SK-N-SH treated with all-trans-retinoic acid at 6 μM for 48 hours (cell line): ENCODE measurements around the gene SKI.

ENCODE experiments used
- ARNTL ChIP-seq: fragments of 450-650 bp; formaldehyde crosslinking; IDR thresholded peaks from 2 replicates; pipeline ENCODE4 v1.5.0; 2020; ENCODE audit warnings: low read depth, mild to moderate bottlenecking, moderate library complexity, borderline replicate concordance
- CREB5 ChIP-seq: fragments of 250-450 bp; sonication (Bioruptor Pico); IDR thresholded peaks from 2 replicates; pipeline ENCODE4 v1.5.1; 2020; ENCODE audit warnings: low read depth, mild to moderate bottlenecking, moderate library complexity
- ESRRG ChIP-seq: fragments of 250-450 bp; sonication (Bioruptor Pico); IDR thresholded peaks from 2 replicates; pipeline ENCODE4 v1.6.1; 2021; ENCODE audit warnings: mild to moderate bottlenecking
- GLIS3 ChIP-seq: fragments of 250-450 bp; sonication (Bioruptor Pico); IDR thresholded peaks from 2 replicates; pipeline ENCODE4 v1.5.0; 2020; ENCODE audit warnings: mild to moderate bottlenecking, moderate library complexity
- PPARA ChIP-seq: fragments of 250-450 bp; sonication (Bioruptor Pico); IDR thresholded peaks from 2 replicates; pipeline ENCODE4 v1.5.0; 2020; ENCODE audit warnings: mild to moderate bottlenecking, borderline replicate concordance
- RARB ChIP-seq: fragments of 250-450 bp; sonication (Bioruptor Pico); IDR thresholded peaks from 2 replicates; pipeline ENCODE4 v1.8.0; 2021; ENCODE audit warnings: mild to moderate bottlenecking, moderate library complexity
- TOX ChIP-seq: fragments of 250-450 bp; sonication (Bioruptor Pico); IDR thresholded peaks from 2 replicates; pipeline ENCODE4 v1.8.0; 2021; ENCODE audit warnings: mild to moderate bottlenecking, moderate library complexity, borderline replicate concordance
- TSHZ2 ChIP-seq: fragments of 250-450 bp; sonication (Bioruptor Pico); IDR thresholded peaks from 2 replicates; pipeline ENCODE4 v1.5.0; 2020; ENCODE audit warnings: mild to moderate bottlenecking, moderate library complexity
- ZFP3 ChIP-seq: fragments of 250-450 bp; sonication (Bioruptor Pico); IDR thresholded peaks from 2 replicates; pipeline ENCODE4 v1.5.0; 2020; ENCODE audit warnings: mild to moderate bottlenecking, moderate library complexity
- ZNF565 ChIP-seq: fragments of 450-650 bp; formaldehyde crosslinking; conservative IDR thresholded peaks from 2 replicates; pipeline ENCODE4 v1.5.0; 2020; ENCODE audit warnings: low read depth, mild to moderate bottlenecking, moderate library complexity
- ZNF70 ChIP-seq: fragments of 450-650 bp; formaldehyde crosslinking; IDR thresholded peaks from 2 replicates; pipeline ENCODE4 v1.5.0; 2020; ENCODE audit warnings: mild to moderate bottlenecking, moderate library complexity
- TF ChIP-seq, protein P1 (sequence below): fragments of 250-450 bp; sonication (Bioruptor Pico); IDR thresholded peaks from 2 replicates; pipeline ENCODE4 v1.8.0; 2020; ENCODE audit warnings: mild to moderate bottlenecking, moderate library complexity, borderline replicate concordance

- TF ChIP-seq ARNTL (CRISPR knock-in tag) (no peak), TSHZ2 (CRISPR knock-in tag) (no peak), GLIS3 (CRISPR knock-in tag) (no peak), ZFP3 (no peak), ESRRG (no peak), RARB (CRISPR knock-in tag) (no peak), PPARA (CRISPR knock-in tag) (no peak), CREB5 (no peak), TOX (no peak), ZNF70 (CRISPR knock-in tag) (no peak), ZNF565 (CRISPR knock-in tag) (no peak)
- TF ChIP-seq, protein P1, sequence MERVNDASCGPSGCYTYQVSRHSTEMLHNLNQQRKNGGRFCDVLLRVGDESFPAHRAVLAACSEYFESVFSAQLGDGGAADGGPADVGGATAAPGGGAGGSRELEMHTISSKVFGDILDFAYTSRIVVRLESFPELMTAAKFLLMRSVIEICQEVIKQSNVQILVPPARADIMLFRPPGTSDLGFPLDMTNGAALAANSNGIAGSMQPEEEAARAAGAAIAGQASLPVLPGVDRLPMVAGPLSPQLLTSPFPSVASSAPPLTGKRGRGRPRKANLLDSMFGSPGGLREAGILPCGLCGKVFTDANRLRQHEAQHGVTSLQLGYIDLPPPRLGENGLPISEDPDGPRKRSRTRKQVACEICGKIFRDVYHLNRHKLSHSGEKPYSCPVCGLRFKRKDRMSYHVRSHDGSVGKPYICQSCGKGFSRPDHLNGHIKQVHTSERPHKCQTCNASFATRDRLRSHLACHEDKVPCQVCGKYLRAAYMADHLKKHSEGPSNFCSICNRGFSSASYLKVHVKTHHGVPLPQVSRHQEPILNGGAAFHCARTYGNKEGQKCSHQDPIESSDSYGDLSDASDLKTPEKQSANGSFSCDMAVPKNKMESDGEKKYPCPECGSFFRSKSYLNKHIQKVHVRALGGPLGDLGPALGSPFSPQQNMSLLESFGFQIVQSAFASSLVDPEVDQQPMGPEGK (CRISPR knock-in tag) = no peak
Measured at GRCh38 chr1:2339206-2340085, 111.3 kb downstream of the SKI start.
